Natural killer cell treated with Interleukin-12 subunit alpha and Interleukin-12 subunit beta and Interleukin-15 and Interleukin-18, amount 100 ng/mL, for 72 hours (primary cell): Measurements from ENCODE around the gene ARHGEF4. TPM values are rescaled to one million over a fixed set of nuclear protein-coding genes. Genes with fewer than 3 reads are reported as not detected.
"Not testable (repeated sequence)": the region's sequence is repeated elsewhere in the genome, so short reads cannot be mapped to it uniquely, and the experiment has no call there.

Source experiments
- ATAC-seq, 2 donors: fragments of 150-1000 bp; cut with Tn5 transposase in 1 of 2; sonication (Bioruptor Pico), chemical (Tn5 transposase) in 1 of 2; 2 replicates each; pipeline ENCODE4 v1.10.0; 2021
- DNase-seq: peaks from one replicate; pipeline ENCODE4 v3.0.0; 2022; ENCODE audit warnings: low spot score
- H3K27ac Mint-ChIP-seq, 2 donors: 1 replicate in 1 of 2; 2 replicates in 1 of 2; pipeline ENCODE4 v1.8.0; 2022; ENCODE audit warnings: mixed read lengths in 2 of 2, mild to moderate bottlenecking in 1 of 2, moderate library complexity in 1 of 2
- H3K27me3 Mint-ChIP-seq, 2 donors: 1 replicate in 1 of 2; 2 replicates in 1 of 2; pipeline ENCODE4 v1.8.0; 2022; ENCODE audit warnings: mixed read lengths in 2 of 2
- H3K36me3 Mint-ChIP-seq: one replicate; pipeline ENCODE4 v1.8.0; 2022; ENCODE audit warnings: mixed read lengths
- H3K4me1 Mint-ChIP-seq, 2 donors: 1 replicate in 1 of 2; 2 replicates in 1 of 2; pipeline ENCODE4 v1.8.0; 2022; ENCODE audit warnings: low read depth in 2 of 2, mixed read lengths in 2 of 2, mild to moderate bottlenecking in 1 of 2
- H3K4me3 Mint-ChIP-seq: one replicate; pipeline ENCODE4 v1.8.0; 2022; ENCODE audit warnings: mixed read lengths
- H3K9me3 Mint-ChIP-seq: 2 replicates; pipeline ENCODE4 v1.8.0; 2022; ENCODE audit warnings: mixed read lengths
- total RNA-seq, 2 donors: library from RNA; stranded (reverse); gene quantifications; one replicate each; pipeline ENCODE4 v1.2.3, GENCODE V29; 2022

ARHGEF4 gene
- total RNA-seq, 2 donors from 2014 or later, result not detected

DNA sequence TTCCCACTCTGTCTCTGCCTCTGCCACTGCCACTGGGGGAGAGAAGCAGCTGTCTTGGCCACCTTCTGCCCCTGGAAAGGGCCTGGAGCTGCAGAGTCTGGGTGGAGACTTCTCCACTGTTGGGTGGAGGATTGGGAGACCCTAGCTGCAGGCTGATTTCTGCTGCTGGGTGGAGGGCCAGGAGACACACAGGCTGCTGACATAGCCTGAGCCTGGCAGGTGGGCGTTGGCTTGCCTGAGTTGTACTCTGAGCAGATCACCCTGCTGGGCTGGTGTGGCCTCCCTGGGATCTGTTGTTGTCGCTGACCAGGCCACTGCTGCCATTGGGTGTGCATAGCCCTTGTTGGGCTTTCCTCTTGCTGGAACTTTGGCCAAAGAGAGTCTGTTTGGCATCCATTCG lies 64.3 kb downstream of the ARHGEF4 start:
- Mint-ChIP-seq H3K36me3 (no peaks in the 10 kb centered on the region), H3K27me3 (peaks cover 16 to 24% of the 10 kb centered on the region in 2 donors), H3K4me1 (no peaks in the 10 kb centered on the region), H3K4me3 (no peak overlapping the region), H3K27ac (no peak overlapping the region), H3K9me3 (no peaks in the 10 kb centered on the region)
- ATAC-seq (no peak), DNase-seq (no peak)

DNA sequence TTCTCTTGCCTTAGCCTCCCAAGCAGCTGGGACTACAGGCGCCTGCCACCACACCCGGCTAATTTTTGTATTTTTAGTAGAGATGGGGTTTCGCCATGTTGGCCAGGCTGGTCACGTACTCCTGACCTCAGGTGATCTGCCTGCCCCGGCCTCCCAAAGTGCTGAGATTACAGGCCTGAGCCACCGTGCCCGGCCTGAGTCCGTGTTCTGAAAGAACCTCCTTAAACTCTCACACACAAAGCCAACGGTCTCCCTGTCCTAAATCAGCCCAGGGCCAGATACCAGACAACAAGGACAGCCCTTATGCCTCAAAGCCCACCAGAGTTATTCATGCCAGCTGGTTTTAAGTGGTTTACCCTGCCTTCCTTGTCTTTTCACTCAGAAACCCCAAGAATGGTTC lies 64.9 kb downstream of the ARHGEF4 start:
- H3K27ac Mint-ChIP-seq, H3K4me1 Mint-ChIP-seq, H3K9me3 Mint-ChIP-seq, ATAC-seq, DNase-seq, H3K4me3 Mint-ChIP-seq, H3K36me3 Mint-ChIP-seq: not testable (repeated sequence)
- H3K27me3 Mint-ChIP-seq, result peaks cover 16 to 24% of the 10 kb centered on the region in 2 donors

DNA sequence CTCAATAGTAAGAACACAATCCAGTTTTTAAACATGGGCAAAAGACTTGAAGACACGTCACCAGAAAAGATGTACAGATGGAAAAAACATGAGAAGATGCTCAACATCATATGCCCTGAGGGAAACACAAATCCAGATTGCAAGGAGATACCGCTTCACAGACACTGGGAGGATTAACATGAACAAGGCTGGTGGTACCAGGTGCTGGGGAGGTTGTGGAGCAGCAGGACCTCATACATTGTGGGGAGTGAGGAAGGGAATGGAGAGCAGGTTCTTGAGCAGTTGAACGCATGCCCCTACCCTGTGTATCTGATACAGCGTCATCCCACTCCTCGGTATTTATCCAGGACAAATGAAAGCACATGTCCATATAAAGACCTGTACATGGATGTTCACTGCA lies 72.1 kb downstream of the ARHGEF4 start:
- Mint-ChIP-seq H3K4me1 (no peaks in the 10 kb centered on the region), H3K27me3 (peaks cover 21 to 24% of the 10 kb centered on the region in 2 donors), H3K4me3 (no peak overlapping the region), H3K9me3 (no peaks in the 10 kb centered on the region), H3K36me3 (no peaks in the 10 kb centered on the region), H3K27ac (no peak overlapping the region)
- DNase-seq, result no peak
- no peak for ATAC-seq

DNA sequence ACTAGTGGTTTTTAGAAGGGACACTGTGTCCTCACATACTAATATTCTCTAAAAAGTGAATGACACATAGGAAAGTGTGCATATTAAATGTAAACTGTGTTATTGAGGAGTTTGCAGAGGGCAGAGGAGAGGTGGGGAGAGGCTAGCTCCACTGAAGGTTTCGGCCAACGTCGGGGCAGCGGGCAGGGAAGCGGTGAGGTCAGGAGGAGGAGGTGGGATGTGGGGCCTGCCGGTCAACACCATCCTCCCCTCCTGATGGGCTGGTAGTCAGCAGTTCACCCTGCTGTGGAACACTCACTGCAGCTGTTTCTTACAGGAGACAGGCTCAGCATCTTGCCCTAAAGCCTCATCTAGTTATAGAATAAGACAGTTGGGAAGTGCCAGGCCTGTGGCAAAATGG lies 74.2 kb downstream of the ARHGEF4 start:
- no peak for ATAC-seq
- Mint-ChIP-seq H3K27me3 (peaks cover 26% of the 10 kb centered on the region in 2 donors), H3K4me3 (no peak overlapping the region), H3K9me3 (no peaks in the 10 kb centered on the region), H3K4me1 (no peaks in the 10 kb centered on the region), H3K27ac (no peak overlapping the region), H3K36me3 (no peaks in the 10 kb centered on the region)
- DNase-seq, result no peak

DNA sequence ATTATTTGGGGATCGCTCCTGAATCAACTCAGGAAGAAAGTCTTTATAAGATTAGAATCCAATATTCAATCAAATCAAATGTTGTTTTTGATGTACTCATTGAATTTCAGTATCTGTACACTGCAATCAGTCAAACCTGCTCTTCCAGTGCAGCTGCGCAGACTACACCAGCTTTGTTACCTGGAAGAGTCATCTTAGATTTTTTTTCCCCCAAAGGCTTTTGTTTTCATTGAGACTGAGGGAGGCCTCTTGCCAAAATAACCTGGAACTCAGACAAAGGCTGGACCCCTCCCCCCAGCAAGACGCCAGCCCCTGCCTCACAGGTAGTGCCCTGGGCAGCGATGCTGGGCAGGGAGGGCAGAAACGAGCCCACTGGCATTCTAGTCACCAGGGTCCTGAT lies 74.8 kb downstream of the ARHGEF4 start:
- no peaks in the 10 kb centered on the region for H3K9me3 Mint-ChIP-seq
- H3K27ac Mint-ChIP-seq, result no peak overlapping the region

DNA sequence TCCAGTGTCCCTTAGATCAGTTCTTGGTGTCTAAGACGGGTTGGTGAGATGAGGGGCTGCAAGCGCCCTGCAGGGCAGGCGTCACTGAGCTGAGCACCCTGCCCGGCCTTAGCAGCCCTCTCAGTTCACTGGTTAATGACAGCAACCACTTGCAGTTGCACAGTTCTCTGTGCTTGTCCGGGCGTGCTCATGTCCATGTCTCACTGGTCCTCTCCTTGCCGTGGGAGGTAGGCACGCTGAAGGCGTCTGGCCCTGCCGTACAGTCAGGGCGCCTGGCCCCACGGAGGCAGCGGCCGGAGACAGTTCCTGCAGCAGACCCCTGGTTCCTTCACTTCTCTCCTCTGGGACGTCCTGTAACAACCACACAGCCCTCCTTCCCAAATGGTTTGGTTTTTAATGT lies 75.3 kb downstream of the ARHGEF4 start:
- no peak overlapping the region for H3K4me3 Mint-ChIP-seq
- no peaks in the 10 kb centered on the region for H3K9me3 Mint-ChIP-seq
- H3K4me1 Mint-ChIP-seq, result no peaks in the 10 kb centered on the region
- H3K27me3 Mint-ChIP-seq, result peaks cover 26 to 31% of the 10 kb centered on the region in 2 donors
- no peak overlapping the region for H3K27ac Mint-ChIP-seq
- no peak for DNase-seq
- no peak for ATAC-seq
- H3K36me3 Mint-ChIP-seq, result no peaks in the 10 kb centered on the region

More for the DNA sequence above, 74.8 kb downstream of the ARHGEF4 start:
- Mint-ChIP-seq H3K27me3 (peaks cover 26 to 27% of the 10 kb centered on the region in 2 donors), H3K4me3 (no peak overlapping the region), H3K36me3 (no peaks in the 10 kb centered on the region), H3K4me1 (no peaks in the 10 kb centered on the region)
- DNase-seq (no peak), ATAC-seq (peak in 1 of 2 donors; percentile 7)

DNA sequence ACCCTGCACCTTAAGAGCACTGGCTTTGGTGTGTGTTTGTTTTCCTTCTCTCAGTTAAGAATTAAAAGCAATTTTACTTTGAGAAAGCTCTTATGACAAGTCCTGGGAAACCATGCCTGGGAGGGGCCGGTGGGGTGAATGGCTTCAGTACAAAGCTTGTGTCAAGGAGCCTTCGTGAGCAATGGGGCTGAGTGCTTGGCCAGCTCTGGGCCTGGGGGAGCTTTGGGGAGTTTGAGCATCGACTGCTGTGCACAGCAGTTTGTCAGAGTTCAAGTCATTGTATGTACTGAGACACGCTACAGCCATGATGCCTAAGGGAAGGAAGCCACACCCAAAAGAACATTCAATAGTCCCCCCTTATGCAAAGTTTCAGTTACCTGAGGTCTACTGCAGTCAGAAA lies 75.8 kb downstream of the ARHGEF4 start:
- no peaks in the 10 kb centered on the region for H3K9me3 Mint-ChIP-seq
- no peak overlapping the region for H3K4me3 Mint-ChIP-seq
- peaks cover 26 to 31% of the 10 kb centered on the region in 2 donors for H3K27me3 Mint-ChIP-seq
- no peak for DNase-seq
- H3K4me1 Mint-ChIP-seq, result no peaks in the 10 kb centered on the region
- H3K27ac Mint-ChIP-seq, result no peak overlapping the region
- no peak for ATAC-seq
- no peaks in the 10 kb centered on the region for H3K36me3 Mint-ChIP-seq

DNA sequence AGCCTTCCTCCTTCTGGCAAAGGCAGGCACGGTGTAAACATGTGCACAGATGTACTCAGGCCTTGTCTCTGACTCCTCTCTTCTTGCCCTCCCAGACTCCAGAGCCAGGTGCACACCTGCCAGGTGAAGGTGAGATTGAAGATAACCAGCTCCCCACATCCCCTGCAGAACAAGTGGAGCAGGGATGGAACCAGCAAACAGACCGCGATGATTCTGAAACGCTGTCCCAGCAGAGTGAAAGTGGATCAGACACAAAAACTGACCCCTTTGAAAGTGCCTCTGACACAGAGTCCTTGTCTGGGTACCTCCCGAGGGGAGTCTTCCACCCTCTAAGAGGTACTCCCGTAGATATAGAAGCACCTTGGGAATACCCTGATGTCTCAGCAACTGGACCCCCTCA lies 77.2 kb downstream of the ARHGEF4 start:
- H3K9me3 Mint-ChIP-seq, result no peaks in the 10 kb centered on the region
- no peak for ATAC-seq

DNA sequence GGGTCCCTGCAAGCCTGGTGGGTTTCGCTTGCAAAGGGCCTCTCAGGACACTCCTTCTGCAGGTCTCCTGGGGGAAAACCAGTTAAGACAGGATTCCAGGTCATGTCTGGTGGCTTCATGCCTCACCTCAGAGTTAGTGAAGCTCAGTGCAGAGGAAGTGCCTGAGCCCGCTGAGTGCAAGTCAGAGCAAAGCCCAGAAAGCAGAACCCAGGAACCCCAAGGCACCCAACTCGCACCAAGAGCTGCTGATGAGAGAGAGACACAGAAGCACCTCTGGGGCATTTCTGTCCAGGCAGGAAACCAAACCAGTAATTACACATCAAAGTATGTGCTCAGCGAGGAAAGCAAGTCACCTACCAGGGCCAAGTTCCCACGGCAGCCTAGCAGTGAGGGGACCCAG lies 78.4 kb downstream of the ARHGEF4 start:
- no peaks in the 10 kb centered on the region for H3K36me3 Mint-ChIP-seq
- no peak for ATAC-seq
- DNase-seq, result no peak
- H3K4me1 Mint-ChIP-seq, result no peaks in the 10 kb centered on the region
- no peak overlapping the region for H3K27ac Mint-ChIP-seq
- H3K4me3 Mint-ChIP-seq, result no peak overlapping the region
- H3K27me3 Mint-ChIP-seq, result peaks cover 14 to 22% of the 10 kb centered on the region in 2 donors
- no peaks in the 10 kb centered on the region for H3K9me3 Mint-ChIP-seq

More for the DNA sequence above, 77.2 kb downstream of the ARHGEF4 start:
- H3K4me3 Mint-ChIP-seq, result no peak overlapping the region
- no peaks in the 10 kb centered on the region for H3K4me1 Mint-ChIP-seq
- H3K27ac Mint-ChIP-seq, result no peak overlapping the region
- H3K27me3 Mint-ChIP-seq, result peaks cover 23 to 28% of the 10 kb centered on the region in 2 donors
- DNase-seq, result no peak
- H3K36me3 Mint-ChIP-seq, result no peaks in the 10 kb centered on the region

DNA sequence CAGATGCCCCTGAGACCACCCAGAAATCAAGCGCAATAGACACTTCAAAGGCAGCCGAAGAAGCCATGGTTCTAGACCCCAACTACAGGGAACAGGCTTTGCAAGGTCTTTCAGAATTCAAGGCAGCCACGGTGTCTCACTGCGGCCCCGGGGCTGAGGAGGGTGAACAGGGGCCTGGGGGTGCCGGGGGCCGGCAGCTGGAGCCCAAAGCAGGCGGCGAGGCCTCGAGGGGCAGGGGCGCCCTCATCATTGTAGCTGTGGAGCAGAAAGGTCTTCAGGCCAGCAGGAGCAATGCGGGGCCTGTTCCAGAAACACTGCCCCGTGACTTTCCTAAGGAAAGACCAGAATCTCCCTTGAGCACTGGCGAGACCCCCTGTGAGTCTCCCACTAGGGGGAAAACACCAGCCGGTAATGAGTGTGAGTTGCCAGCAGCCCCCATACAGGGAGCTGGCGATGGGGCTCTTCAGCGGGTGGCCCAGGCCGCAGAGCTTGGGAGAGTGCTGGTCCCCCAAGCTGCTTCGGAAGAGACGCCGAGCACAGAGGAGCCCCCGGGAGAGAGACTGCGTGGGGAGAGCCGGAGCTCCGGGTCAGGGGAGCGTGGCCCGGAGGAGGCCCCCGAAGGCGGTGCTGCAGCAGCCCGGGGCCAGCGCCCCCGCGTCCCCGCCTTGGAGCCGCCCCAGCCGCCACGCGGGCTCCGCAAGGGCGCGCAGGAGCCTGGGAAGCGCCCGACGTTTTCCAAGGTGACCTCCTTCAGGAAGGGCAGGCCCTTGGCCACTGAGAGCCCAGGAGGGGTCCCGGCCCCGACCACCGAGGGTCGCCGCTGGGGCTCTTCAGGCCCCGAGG lies 79.1 kb downstream of the ARHGEF4 start:
- no peak for DNase-seq
- Mint-ChIP-seq H3K9me3 (no peaks in the 10 kb centered on the region), H3K27ac (no peak overlapping the region), H3K36me3 (no peaks in the 10 kb centered on the region), H3K4me1 (no peaks in the 10 kb centered on the region), H3K4me3 (no peak overlapping the region), H3K27me3 (peaks cover 14 to 18% of the 10 kb centered on the region in 2 donors)
- ATAC-seq, result no peak

DNA sequence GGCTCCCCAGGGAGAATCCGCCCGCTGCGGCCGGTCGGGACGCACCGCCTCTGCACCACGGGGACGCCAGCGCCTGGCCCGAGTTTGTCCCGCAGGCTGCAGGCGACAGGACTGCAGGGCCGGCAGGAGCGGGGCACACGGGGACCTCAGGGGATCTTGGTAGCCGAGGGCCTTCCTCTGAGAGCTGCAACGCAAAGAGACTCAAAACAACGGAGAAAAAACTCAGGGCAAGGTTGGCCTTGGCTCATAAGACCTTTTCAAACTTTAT lies 79.7 kb downstream of the ARHGEF4 start:
- no peaks in the 10 kb centered on the region for H3K9me3 Mint-ChIP-seq
- H3K4me1 Mint-ChIP-seq, result no peaks in the 10 kb centered on the region
- peaks cover 14 to 18% of the 10 kb centered on the region in 2 donors for H3K27me3 Mint-ChIP-seq

DNA sequence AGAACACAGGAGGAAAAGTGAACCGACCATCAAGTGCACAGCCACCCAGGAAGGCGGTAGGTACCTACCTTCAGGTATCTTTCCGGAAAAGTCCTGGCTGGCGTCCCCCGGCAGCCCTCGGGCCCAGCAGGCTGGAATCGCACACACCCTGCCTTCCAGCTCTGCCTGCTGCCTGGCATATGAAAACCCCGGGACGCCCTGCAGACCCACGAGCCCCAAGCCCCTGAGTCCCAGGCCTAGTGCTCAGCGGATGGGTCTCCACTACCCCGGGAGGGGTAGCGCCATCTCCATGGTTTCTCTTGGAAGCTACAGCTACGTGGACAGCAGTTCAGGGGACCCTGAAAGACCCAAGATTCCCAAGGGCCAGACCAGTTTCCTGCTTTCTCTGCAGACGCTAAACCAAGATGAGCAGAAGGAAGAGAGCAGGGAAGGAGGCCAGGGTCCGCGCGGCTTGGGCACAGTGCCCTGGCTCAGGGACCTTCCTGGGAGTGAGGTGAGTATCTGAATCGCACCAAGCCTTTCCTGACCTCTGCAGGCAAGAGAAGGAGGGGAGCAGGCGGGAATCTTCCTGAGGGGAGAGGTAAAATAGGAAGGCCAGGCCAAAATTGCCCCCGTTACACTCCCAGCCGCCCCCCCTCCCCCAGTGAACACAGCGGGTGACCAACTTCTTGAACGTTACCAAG lies 80.4 kb downstream of the ARHGEF4 start:
- no peak overlapping the region for H3K4me3 Mint-ChIP-seq
- no peaks in the 10 kb centered on the region for H3K36me3 Mint-ChIP-seq
- DNase-seq (no peak), ATAC-seq (no peak)
- H3K27ac Mint-ChIP-seq, result no peak overlapping the region
- H3K4me1 Mint-ChIP-seq, result no peaks in the 10 kb centered on the region
- no peaks in the 10 kb centered on the region for H3K9me3 Mint-ChIP-seq
- H3K27me3 Mint-ChIP-seq, result peaks cover 12 to 17% of the 10 kb centered on the region in 2 donors

More for the DNA sequence above, 79.7 kb downstream of the ARHGEF4 start:
- ATAC-seq (no peak), DNase-seq (no peak)
- Mint-ChIP-seq H3K27ac (no peak overlapping the region), H3K4me3 (no peak overlapping the region), H3K36me3 (no peaks in the 10 kb centered on the region)

DNA sequence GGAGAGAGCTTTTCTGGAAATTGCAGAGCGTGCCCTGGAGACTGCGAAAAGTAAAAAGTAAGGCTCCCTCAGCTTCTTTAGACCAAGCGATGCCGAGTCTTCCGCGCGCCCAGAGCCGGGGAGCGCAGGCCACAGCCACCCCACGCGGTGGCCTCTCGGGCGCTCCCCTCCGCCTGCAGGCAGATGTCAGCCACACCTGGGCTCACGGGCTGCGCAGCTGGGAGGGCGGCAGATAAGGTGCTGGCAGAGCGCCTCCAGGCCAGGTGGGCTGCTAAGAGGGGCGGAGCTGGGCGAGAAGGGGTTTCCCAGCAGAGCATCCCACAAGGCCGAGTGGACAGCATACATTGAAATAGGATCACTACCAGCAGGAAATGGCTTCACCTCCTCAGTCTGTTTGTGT lies 81.7 kb downstream of the ARHGEF4 start:
- Mint-ChIP-seq H3K4me1 (no peaks in the 10 kb centered on the region), H3K27me3 (peaks cover 6 to 12% of the 10 kb centered on the region in 2 donors), H3K27ac (no peak overlapping the region), H3K4me3 (no peak overlapping the region), H3K36me3 (no peaks in the 10 kb centered on the region), H3K9me3 (no peaks in the 10 kb centered on the region)
- DNase-seq (no peak), ATAC-seq (no peak)

DNA sequence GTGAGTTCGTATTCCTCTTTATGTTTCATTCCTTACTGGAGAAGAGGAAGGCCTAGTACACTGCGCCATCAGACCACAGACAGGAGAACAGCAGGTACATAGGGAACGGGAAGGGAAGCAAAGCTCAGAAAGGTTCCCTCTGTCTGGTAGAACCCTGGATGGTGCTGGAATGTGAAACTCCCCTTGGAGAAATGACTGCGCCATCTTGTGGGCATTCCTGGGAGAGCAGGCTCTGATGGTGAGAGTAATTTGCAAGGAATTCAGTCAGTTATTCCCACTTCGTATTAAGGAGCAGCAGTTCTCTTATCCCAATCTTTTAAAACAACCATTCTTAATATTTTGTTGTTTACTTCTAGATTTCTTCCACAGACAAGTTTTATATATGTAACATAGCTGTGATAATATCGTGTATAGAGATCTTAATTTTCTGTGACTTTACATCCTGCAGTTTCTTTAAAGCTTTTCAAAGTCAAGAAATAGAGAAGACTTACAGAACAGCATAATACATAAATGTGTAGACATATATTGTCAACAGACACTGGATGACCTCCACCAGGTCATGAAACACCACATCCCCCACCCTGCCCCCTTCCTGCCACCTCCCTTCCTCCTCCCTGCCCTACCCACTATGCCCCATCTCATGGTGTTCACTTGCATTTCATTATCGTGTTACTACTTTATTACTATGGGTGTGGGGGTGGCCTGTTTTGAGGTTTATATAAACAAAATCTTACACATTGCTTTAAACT lies 83.9 kb downstream of the ARHGEF4 start:
- peak; percentile 75 for DNase-seq
- Mint-ChIP-seq H3K27me3 (peaks cover 0 to 7% of the 10 kb centered on the region in 2 donors), H3K9me3 (no peaks in the 10 kb centered on the region), H3K4me1 (no peaks in the 10 kb centered on the region), H3K27ac (no peak overlapping the region), H3K36me3 (no peaks in the 10 kb centered on the region), H3K4me3 (no peak overlapping the region)
- no peak for ATAC-seq
